Measurements from ENCODE around the gene PAX2. TPM values are rescaled to one million over a fixed set of nuclear protein-coding genes. Genes with fewer than 3 reads are reported as not detected.

The PAX2 gene
- total RNA-seq, 4 donors from 2014 or later = not detected

DNA sequence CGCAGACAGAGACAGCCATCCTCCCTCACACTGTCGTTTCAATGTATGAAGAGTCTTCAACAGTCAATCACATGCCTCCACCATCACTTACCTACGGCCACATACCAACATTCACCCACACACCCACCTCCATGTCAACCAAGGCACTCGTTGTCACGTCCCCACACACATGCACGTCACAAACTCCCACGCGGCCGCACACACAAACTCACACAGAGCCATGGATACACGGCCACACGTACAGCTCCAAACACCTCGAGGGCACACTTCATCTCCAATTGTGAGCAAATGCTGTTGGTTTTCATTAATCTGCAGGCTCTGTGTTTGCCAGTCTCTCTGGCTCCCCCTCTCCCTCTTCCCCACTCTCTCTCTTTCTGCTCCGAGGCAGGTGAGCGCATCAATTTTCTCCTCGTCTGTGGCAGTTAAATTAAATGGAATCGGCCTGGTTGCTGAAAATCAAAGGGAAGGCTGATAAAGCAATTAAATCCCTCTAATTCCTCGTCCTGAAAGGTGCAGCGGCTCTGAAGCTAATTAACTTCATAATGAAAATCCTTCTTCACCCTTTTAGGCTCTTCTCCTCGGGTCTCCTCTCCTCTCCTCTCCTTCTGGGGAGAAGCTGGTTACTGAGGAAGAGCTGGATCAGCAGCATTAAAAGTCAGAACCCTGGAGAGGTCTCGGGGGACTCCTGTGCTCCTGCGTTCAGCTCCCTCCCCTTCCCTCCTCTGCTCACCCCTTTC lies 113.5 kb downstream of the PAX2 start:
- TF ChIP-seq EP300 (IDR thresholded peaks at IDR 0.05) (no peak), POLR2A (IDR thresholded peaks at IDR 0.05) (no peak), POLR2AphosphoS5 (IDR thresholded peaks at IDR 0.05) (no peak)
- TF ChIP-seq, protein P1, sequence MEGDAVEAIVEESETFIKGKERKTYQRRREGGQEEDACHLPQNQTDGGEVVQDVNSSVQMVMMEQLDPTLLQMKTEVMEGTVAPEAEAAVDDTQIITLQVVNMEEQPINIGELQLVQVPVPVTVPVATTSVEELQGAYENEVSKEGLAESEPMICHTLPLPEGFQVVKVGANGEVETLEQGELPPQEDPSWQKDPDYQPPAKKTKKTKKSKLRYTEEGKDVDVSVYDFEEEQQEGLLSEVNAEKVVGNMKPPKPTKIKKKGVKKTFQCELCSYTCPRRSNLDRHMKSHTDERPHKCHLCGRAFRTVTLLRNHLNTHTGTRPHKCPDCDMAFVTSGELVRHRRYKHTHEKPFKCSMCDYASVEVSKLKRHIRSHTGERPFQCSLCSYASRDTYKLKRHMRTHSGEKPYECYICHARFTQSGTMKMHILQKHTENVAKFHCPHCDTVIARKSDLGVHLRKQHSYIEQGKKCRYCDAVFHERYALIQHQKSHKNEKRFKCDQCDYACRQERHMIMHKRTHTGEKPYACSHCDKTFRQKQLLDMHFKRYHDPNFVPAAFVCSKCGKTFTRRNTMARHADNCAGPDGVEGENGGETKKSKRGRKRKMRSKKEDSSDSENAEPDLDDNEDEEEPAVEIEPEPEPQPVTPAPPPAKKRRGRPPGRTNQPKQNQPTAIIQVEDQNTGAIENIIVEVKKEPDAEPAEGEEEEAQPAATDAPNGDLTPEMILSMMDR (IDR thresholded peaks at IDR 0.05) = no peak
- Histone ChIP-seq H3K27me3 (peaks cover 64% of the 10 kb centered on the region), H3K9me3 (no peaks in the 10 kb centered on the region), H3K4me1 (no peaks in the 10 kb centered on the region), H3K4me3 (no peak overlapping the region), H3K27ac (no peak overlapping the region), H3K36me3 (no peaks in the 10 kb centered on the region)
- no peak for DNase-seq (ENCODE audit: low spot score in 2 of 2)
- 62% methylated on average over 21 of the region's 21 CpGs for WGBS

DNA sequence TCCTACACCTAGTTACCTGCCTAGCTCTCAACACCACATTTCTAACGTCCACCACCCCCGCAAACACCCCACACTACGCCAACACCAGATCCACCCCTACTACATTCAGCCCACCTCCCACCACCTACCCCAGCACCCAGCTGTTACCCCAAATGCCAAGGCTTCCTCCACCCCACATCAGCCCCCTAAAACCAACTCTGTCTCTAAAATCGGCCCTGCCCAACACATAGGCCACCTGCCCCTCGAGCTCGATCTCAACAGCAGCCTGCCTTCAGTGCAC lies 114.0 kb downstream of the PAX2 start:
- H3K4me1 ChIP-seq = no peaks in the 10 kb centered on the region
- no peak for DNase-seq (ENCODE audit: low spot score in 2 of 2)
- peaks cover 68% of the 10 kb centered on the region for H3K27me3 ChIP-seq
- H3K9me3 ChIP-seq = no peaks in the 10 kb centered on the region
- no peaks in the 10 kb centered on the region for H3K36me3 ChIP-seq
- WGBS = 74% methylated on average over 6 of the region's 6 CpGs
- no peak overlapping the region for H3K4me3 ChIP-seq
- H3K27ac ChIP-seq = no peak overlapping the region
- TF ChIP-seq EP300 (IDR thresholded peaks at IDR 0.05) (no peak), POLR2A (IDR thresholded peaks at IDR 0.05) (no peak), POLR2AphosphoS5 (IDR thresholded peaks at IDR 0.05) (no peak)
- TF ChIP-seq, protein P1 (IDR thresholded peaks at IDR 0.05) = no peak

DNA sequence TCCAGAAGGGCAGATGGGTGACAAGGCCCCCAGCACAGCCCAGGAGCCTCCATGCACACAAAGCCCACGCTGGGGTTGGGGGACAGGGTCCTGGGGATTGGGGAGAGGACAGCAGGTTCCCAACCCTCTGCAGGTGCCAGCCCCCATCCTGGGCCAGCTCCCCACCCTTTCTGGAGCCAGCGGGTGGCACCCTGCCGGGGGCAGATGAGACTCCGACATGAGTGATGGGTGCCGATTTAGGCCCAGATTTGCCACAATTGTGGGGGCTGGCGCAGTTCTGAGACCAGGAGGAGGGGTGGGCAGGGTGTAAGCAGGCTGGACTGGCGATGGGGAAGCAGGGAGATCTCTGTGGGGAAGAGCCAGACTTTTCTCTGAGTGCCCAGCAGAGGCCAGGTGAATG lies 118.1 kb downstream of the PAX2 start:
- H3K27me3 ChIP-seq = peaks cover 79% of the 10 kb centered on the region

DNA sequence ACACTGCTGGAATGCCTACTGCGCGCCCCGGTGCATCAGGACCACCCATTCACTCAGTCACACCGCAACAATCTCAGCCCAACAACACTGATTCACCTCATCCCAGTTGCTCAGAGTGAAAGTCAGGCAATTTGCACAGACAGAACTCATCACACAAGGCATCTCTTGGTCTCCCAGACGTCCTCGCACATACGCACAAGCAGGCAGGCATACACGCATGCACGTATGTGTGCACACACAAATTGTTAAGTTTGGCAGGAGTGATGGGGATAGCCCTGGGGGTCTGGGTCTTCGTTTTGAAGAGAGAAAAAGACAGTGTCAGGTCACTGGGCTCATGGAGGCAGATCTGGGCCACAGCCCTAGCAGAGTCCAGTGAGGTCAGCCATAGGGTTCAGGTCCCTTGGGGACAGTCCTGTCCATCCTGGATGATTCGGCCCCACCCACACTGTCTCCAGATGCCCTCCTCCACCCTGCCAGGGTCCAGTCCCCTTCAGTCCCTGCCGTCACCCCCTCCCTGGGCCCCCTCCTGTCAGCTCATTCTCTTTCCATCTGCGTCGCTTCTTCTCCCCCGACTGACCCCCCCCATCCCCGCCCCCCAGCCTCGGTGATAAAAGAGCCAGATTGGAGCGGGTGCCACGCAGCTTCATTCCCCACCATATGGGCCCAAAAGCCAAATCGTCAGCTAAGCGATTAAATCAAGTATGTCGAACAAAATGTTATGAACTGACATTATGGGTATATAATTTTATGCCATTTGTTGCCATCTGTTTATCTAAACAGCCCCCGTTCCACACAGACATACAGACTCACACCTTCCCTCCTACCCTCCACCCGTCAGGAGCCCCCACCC lies 118.9 kb downstream of the PAX2 start:
- 77% methylated on average over 24 of the region's 24 CpGs for WGBS
- no peaks in the 10 kb centered on the region for H3K36me3 ChIP-seq
- TF ChIP-seq EP300 (IDR thresholded peaks at IDR 0.05) (no peak), POLR2A (IDR thresholded peaks at IDR 0.05) (no peak), POLR2AphosphoS5 (IDR thresholded peaks at IDR 0.05) (no peak)
- TF ChIP-seq, protein P1 (IDR thresholded peaks at IDR 0.05) = no peak
- H3K27me3 ChIP-seq = peaks cover 79% of the 10 kb centered on the region
- no peaks in the 10 kb centered on the region for H3K9me3 ChIP-seq
- no peaks in the 10 kb centered on the region for H3K4me1 ChIP-seq
- DNase-seq (ENCODE audit: low spot score in 2 of 2) = no peak
- H3K4me3 ChIP-seq = no peak overlapping the region
- H3K27ac ChIP-seq = no peak overlapping the region

More for the DNA sequence above, 118.1 kb downstream of the PAX2 start:
- DNase-seq (ENCODE audit: low spot score in 2 of 2) = no peak
- no peak overlapping the region for H3K4me3 ChIP-seq
- WGBS = 84% methylated on average over 6 of the region's 7 CpGs
- no peak overlapping the region for H3K27ac ChIP-seq
- H3K36me3 ChIP-seq = no peaks in the 10 kb centered on the region
- no peaks in the 10 kb centered on the region for H3K9me3 ChIP-seq
- no peaks in the 10 kb centered on the region for H3K4me1 ChIP-seq
- TF ChIP-seq EP300 (IDR thresholded peaks at IDR 0.05) (no peak), POLR2AphosphoS5 (IDR thresholded peaks at IDR 0.05) (no peak), POLR2A (IDR thresholded peaks at IDR 0.05) (no peak)
- TF ChIP-seq, protein P1 (IDR thresholded peaks at IDR 0.05) = no peak

DNA sequence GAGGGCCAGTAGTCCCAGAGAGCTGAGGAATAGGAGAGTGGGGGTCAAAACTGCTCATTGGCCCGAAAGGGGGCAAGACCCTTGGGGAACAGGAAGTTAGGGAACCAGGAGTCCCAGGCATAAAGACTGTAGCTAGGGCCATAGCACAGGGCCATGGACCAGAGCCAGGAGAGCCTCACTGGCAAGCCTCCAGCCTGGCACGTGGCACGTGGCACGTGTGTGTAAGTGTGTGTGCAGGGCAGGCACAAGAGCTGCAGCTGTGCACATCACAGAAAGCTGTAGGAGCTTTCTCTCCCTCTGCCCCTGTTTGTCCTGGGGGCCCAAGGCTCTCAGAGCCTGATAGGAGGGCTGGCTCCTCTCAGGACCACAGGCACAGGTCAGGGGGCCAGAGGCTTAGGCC lies 119.6 kb downstream of the PAX2 start:
- Histone ChIP-seq H3K27me3 (peaks cover 72% of the 10 kb centered on the region), H3K27ac (no peak overlapping the region), H3K4me1 (no peaks in the 10 kb centered on the region), H3K9me3 (no peaks in the 10 kb centered on the region), H3K4me3 (no peak overlapping the region), H3K36me3 (no peaks in the 10 kb centered on the region)
- TF ChIP-seq POLR2AphosphoS5 (IDR thresholded peaks at IDR 0.05) (no peak), POLR2A (IDR thresholded peaks at IDR 0.05) (no peak), EP300 (IDR thresholded peaks at IDR 0.05) (no peak)
- TF ChIP-seq, protein P1 (IDR thresholded peaks at IDR 0.05) = no peak
- no peak for DNase-seq (ENCODE audit: low spot score in 2 of 2)
- WGBS = 40% methylated on average over 4 of the region's 4 CpGs

Measured in suprapubic skin (tissue), 4 donors.